Activated CD4-positive, alpha-beta T cell treated with anti-CD3 and anti-CD28 coated beads, Interleukin-2, amount 10 ng/mL, durations not matched to agents 7 days and 5 days (primary cell): ENCODE measurements around the gene GRIK4. TPM values are rescaled to one million over a fixed set of nuclear protein-coding genes. Genes with fewer than 3 reads are reported as not detected.

Experiments
- CTCF ChIA-PET: fragments of 350-600 bp; sonication (Branson Sonifier 250); formaldehyde crosslinking; loops from one replicate; lab custom pipeline; 2021; ENCODE audit warnings: antibody characterized with exemption; lab: Charles Lee
- POLR2A ChIA-PET: fragments of 350-600 bp; sonication (Branson Sonifier 250); formaldehyde crosslinking; loops from one replicate; lab custom pipeline; 2021; ENCODE audit warnings: antibody characterized with exemption; lab: Charles Lee
- DNase-seq: peaks from one replicate; pipeline ENCODE4 v3.0.0-alpha.2; 2020
- H3K27ac Mint-ChIP-seq: one replicate; pipeline ENCODE4 v1.8.0; 2021; ENCODE audit warnings: mild to moderate bottlenecking, moderate library complexity, mixed read lengths
- H3K27me3 Mint-ChIP-seq: one replicate; pipeline ENCODE4 v1.8.0; 2021; ENCODE audit warnings: mixed read lengths
- H3K36me3 Mint-ChIP-seq: one replicate; pipeline ENCODE4 v1.8.0; 2021; ENCODE audit warnings: low read depth, mixed read lengths
- H3K4me1 Mint-ChIP-seq: one replicate; pipeline ENCODE4 v1.8.0; 2021; ENCODE audit warnings: mixed read lengths
- H3K4me3 Mint-ChIP-seq: one replicate; pipeline ENCODE4 v1.8.0; 2021; ENCODE audit warnings: mild to moderate bottlenecking, moderate library complexity, mixed read lengths
- H3K9me3 Mint-ChIP-seq: one replicate; pipeline ENCODE4 v1.8.0; 2021; ENCODE audit warnings: mixed read lengths
- total RNA-seq, 2 experiments: library from RNA; stranded (reverse); gene quantifications; one replicate each; pipeline ENCODE4 v1.2.3, GENCODE V29; 2021

GRIK4 gene
- total RNA-seq, 2 experiments from 2014 or later, result not detected

DNA sequence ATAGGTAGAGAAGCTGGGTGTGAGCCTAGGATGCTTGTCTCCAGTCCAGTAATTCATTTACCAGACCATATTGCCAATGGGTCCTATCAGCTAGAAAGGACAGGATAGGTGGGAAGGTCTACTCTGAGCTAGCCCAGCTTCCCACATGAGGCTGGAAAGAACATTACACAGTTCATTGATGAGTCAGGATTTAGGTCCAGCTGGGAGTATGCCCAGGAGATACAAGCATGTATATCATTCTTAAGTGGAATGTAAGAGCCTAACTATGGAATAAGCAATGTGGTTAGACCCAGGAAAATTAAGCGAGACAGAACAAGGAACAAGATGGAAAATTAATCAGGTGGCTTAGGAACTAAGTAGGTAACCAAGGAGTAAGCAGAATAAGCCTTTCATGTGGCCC, 453.3 kb downstream of the GRIK4 start:
- H3K4me3 Mint-ChIP-seq, result no peak overlapping the region
- ChIA-PET CTCF (no interaction called here), POLR2A (no interaction called here)
- no peaks in the 10 kb centered on the region for H3K36me3 Mint-ChIP-seq
- no peak for DNase-seq
- no peaks in the 10 kb centered on the region for H3K4me1 Mint-ChIP-seq
- H3K27me3 Mint-ChIP-seq, result peaks cover 4% of the 10 kb centered on the region
- H3K9me3 Mint-ChIP-seq, result no peaks in the 10 kb centered on the region
- no peak overlapping the region for H3K27ac Mint-ChIP-seq

- no peak for DNase-seq
- CTCF ChIA-PET, result interaction anchor here (1.0 to 1.1 kb wide), 2 partner anchors 9 to 12 kb away, joined by 3 read pairs; no protein-coding TSS in a partner anchor
- no peaks in the 10 kb centered on the region for H3K9me3 Mint-ChIP-seq
- no peak overlapping the region for H3K27ac Mint-ChIP-seq
- H3K36me3 Mint-ChIP-seq, result no peaks in the 10 kb centered on the region
- POLR2A ChIA-PET, result no interaction called here
- no peaks in the 10 kb centered on the region for H3K4me1 Mint-ChIP-seq
- H3K4me3 Mint-ChIP-seq, result no peak overlapping the region
- H3K27me3 Mint-ChIP-seq, result peaks cover 4% of the 10 kb centered on the region
Observed at GRCh38 chr11:120966840-120967239, 455.3 kb downstream of the GRIK4 start.

DNA sequence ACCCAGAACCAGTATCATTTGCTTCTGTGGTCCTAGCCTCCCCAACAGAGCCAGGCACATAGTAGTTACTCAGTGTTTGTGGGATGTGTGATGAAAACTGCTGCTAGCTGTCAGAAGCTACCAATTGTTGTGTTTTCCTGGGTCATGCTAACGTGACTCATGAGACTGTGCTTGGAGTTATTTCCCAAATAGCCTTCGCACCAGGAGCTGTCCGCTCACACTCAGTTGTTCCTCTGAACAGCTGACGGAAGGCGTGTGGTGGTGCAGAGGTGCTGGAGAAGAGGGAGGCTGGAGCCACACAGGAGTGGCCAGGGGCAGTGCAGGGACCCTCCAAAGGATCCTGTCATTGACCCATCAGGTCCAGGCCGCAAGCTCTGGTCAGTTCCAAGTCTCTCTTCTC, 458.4 kb downstream of the GRIK4 start:
- no peak overlapping the region for H3K4me3 Mint-ChIP-seq
- no peaks in the 10 kb centered on the region for H3K36me3 Mint-ChIP-seq
- no peaks in the 10 kb centered on the region for H3K4me1 Mint-ChIP-seq
- H3K27me3 Mint-ChIP-seq, result peaks cover 4% of the 10 kb centered on the region
- CTCF ChIA-PET, result no interaction called here
- DNase-seq, result no peak
- POLR2A ChIA-PET, result no interaction called here
- H3K27ac Mint-ChIP-seq, result no peak overlapping the region
- H3K9me3 Mint-ChIP-seq, result no peaks in the 10 kb centered on the region

DNA sequence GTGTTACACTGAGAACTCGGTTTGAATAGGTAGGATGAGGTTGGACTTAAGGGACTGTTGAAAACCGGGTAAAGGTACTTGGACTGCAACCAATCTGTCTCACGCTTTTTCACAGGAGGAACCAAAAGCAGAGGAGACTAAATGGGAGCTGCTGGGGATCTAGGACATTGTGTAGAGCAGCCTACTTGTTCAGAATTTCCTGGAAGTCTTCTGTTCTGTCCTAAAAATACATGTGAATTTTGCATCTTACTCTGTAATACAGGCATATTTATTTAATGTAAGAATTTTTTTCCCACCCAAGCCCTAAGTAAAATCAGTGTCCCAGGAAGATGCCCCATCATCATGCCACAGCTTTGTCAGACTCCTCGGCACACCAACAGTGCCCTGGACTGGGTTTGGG, 460.3 kb downstream of the GRIK4 start:
- CTCF ChIA-PET, result interaction anchor here (0.5 kb wide), 2 partner anchors 29 to 405 kb away, joined by 3 read pairs; no protein-coding TSS in a partner anchor
- POLR2A ChIA-PET, result no interaction called here
- Mint-ChIP-seq H3K4me1 (no peaks in the 10 kb centered on the region), H3K4me3 (no peak overlapping the region), H3K27me3 (peaks cover 5% of the 10 kb centered on the region), H3K36me3 (no peaks in the 10 kb centered on the region), H3K27ac (no peak overlapping the region), H3K9me3 (no peaks in the 10 kb centered on the region)
- DNase-seq, result no peak

DNA sequence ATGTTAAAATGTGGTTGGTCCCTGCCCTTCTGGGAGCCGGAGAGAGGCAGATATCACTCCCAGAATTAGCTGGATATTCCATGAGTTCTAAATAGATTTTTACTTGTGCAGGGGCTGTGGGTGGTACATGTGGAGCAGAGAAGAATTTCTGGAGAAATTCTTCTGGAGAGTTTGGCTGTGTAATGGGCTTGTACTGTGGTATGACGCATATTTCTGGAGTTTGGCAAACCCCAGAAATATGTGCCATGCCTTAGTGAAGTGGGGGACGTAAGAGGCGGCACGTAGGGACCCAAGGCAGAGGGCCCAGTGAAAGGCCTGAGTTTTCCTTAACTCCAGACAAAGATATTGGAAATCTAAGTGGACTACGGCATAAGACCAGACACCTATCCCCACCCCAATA, 461.1 kb downstream of the GRIK4 start:
- H3K27me3 Mint-ChIP-seq, result peaks cover 5% of the 10 kb centered on the region

GRCh38 chr11:120973501-120973900, 462.0 kb downstream of the GRIK4 start:
- ChIA-PET CTCF (no interaction called here), POLR2A (no interaction called here)
- H3K27me3 Mint-ChIP-seq, result peaks cover 12% of the 10 kb centered on the region
- no peaks in the 10 kb centered on the region for H3K36me3 Mint-ChIP-seq
- no peak for DNase-seq
- H3K4me1 Mint-ChIP-seq, result no peaks in the 10 kb centered on the region
- no peaks in the 10 kb centered on the region for H3K9me3 Mint-ChIP-seq
- H3K4me3 Mint-ChIP-seq, result no peak overlapping the region
- H3K27ac Mint-ChIP-seq, result no peak overlapping the region

More for the DNA sequence above, 461.1 kb downstream of the GRIK4 start:
- H3K9me3 Mint-ChIP-seq, result no peaks in the 10 kb centered on the region
- ChIA-PET POLR2A (no interaction called here), CTCF (no interaction called here)
- H3K36me3 Mint-ChIP-seq, result no peaks in the 10 kb centered on the region
- no peak for DNase-seq
- no peak overlapping the region for H3K27ac Mint-ChIP-seq
- H3K4me1 Mint-ChIP-seq, result no peaks in the 10 kb centered on the region
- H3K4me3 Mint-ChIP-seq, result no peak overlapping the region

- Mint-ChIP-seq H3K27me3 (peaks cover 17% of the 10 kb centered on the region), H3K27ac (no peak overlapping the region), H3K4me1 (no peaks in the 10 kb centered on the region), H3K36me3 (no peaks in the 10 kb centered on the region), H3K9me3 (no peaks in the 10 kb centered on the region), H3K4me3 (no peak overlapping the region)
- no peak for DNase-seq
- ChIA-PET CTCF (no interaction called here), POLR2A (no interaction called here)
Observed at GRCh38 chr11:120974466-120974865, 462.9 kb downstream of the GRIK4 start.

DNA sequence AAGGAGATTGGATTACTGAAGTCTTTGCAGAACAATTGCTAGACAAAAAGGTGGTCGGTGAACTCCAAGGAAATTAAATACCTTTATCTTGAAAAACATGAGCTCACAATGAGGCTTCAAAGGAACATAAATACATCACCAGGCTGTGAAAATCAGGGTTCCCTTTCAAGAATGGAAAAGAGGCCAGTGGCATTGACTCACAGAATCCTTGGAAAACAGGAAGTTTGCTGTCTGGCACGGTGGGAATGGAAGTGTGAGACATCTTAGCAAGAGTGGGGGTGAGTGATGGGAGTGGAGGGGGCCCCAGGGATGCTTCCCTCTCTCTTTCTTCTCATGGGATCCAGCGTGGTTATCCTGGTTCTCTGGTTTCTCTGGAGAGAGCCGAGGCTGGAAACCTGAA, 463.4 kb downstream of the GRIK4 start:
- Mint-ChIP-seq H3K27me3 (peaks cover 20% of the 10 kb centered on the region), H3K36me3 (no peaks in the 10 kb centered on the region), H3K4me1 (no peaks in the 10 kb centered on the region), H3K4me3 (no peak overlapping the region), H3K27ac (no peak overlapping the region), H3K9me3 (no peaks in the 10 kb centered on the region)
- POLR2A ChIA-PET, result no interaction called here
- CTCF ChIA-PET, result no interaction called here
- no peak for DNase-seq

GRCh38 chr11:120977266-120978137, 466.0 kb downstream of the GRIK4 start:
- no peak overlapping the region for H3K27ac Mint-ChIP-seq
- no peaks in the 10 kb centered on the region for H3K9me3 Mint-ChIP-seq
- no peak overlapping the region for H3K4me3 Mint-ChIP-seq
- H3K36me3 Mint-ChIP-seq, result no peaks in the 10 kb centered on the region
- H3K27me3 Mint-ChIP-seq, result peaks cover 33% of the 10 kb centered on the region
- H3K4me1 Mint-ChIP-seq, result no peaks in the 10 kb centered on the region
- ChIA-PET POLR2A (no interaction called here), CTCF (interaction anchor here (0.7 kb wide), 1 partner anchor 22 kb away, joined by 3 read pairs; no protein-coding TSS in a partner anchor)
- no peak for DNase-seq

DNA sequence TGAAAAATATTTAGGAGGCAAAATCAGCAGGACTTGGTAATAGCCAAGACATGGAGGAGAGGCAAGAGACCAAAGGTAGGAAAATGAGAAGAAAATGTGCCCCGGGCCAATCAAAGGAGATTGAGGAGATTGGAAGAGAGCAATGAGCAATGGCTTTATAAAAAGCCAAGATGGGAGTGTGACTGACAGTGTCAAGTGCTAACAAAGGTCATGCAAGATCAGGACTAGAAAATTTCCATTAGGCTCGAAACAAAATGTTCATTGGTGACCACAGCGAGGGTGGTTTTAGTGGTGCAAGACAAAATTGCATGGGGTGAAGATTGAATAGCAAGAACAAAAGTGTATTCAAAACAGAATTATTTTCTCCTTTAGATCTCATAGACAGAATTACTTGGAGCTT, 467.2 kb downstream of the GRIK4 start:
- POLR2A ChIA-PET, result no interaction called here
- no peaks in the 10 kb centered on the region for H3K9me3 Mint-ChIP-seq
- peaks cover 42% of the 10 kb centered on the region for H3K27me3 Mint-ChIP-seq
- no peak overlapping the region for H3K27ac Mint-ChIP-seq
- H3K4me1 Mint-ChIP-seq, result no peaks in the 10 kb centered on the region
- DNase-seq, result no peak
- CTCF ChIA-PET, result interaction anchor here (0.5 to 0.7 kb wide), 2 partner anchors 23 to 114 kb away, joined by 3 read pairs; no protein-coding TSS in a partner anchor
- no peak overlapping the region for H3K4me3 Mint-ChIP-seq
- no peaks in the 10 kb centered on the region for H3K36me3 Mint-ChIP-seq

DNA sequence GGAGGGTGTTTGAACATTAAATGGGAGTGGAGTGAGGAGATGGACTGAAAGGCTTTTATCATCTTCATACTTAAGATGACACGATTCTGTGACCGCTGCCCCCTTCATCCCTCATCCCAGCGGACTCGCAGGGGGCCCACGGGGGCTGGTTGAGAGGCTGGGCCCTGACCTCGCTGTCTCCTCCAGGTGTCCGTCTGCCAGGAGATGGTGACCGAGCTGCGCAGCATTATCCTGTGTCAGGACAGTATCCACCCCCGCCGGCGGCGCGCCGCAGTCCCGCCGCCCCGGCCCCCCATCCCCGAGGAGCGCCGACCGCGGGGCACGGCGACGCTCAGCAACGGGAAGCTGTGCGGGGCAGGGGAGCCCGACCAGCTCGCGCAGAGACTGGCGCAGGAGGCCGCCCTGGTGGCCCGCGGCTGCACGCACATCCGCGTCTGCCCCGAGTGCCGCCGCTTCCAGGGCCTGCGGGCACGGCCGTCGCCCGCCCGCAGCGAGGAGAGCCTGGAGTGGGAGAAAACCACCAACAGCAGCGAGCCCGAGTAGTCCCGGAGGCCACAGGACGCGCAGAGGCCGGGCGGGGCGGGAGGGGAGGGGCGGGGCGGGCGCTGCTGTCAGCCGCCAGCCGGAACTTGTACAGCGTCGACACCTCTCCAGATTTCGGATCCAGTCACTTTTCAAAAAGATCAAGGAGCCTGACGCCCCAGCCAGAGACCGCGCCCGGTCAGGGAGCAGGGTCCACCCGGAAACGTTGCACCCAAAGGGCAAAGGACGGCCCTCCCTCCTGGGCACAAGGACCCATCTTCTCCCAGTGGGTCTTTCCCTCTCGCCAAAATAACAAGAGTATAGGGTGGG, 474.4 kb downstream of the GRIK4 start:
- Mint-ChIP-seq H3K36me3 (no peaks in the 10 kb centered on the region), H3K9me3 (no peaks in the 10 kb centered on the region), H3K4me1 (peaks cover 10% of the 10 kb centered on the region), H3K4me3 (peak overlapping the region; percentile 57), H3K27me3 (peaks cover 45% of the 10 kb centered on the region), H3K27ac (no peak overlapping the region)
- ChIA-PET POLR2A (interaction anchor here (0.7 kb wide), 1 partner anchor 23 kb away, joined by 3 read pairs; no protein-coding TSS in a partner anchor), CTCF (no interaction called here)
- peak; percentile 39 for DNase-seq

DNA sequence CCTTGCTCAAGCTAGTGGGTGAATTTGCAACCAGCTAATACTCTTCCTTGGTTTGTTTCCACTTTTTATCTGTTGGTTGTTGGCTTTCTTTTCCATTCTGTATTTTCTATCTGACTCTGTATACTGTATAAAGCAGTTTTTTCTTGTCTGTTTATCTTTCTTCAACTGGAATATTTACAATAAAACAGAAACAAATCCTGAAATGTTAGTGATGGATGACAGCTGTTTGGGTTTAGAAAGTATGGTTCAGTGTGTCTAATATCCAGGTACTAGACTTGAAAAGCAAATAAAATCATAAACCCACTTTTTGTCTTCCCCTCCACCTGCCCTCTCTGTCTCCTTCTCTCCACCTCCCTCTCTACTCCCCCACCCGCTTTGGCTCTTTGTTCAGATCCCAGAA, 477.1 kb downstream of the GRIK4 start:
- peaks cover 10% of the 10 kb centered on the region for H3K4me1 Mint-ChIP-seq
- no peaks in the 10 kb centered on the region for H3K9me3 Mint-ChIP-seq
- DNase-seq, result no peak
- peaks cover 34% of the 10 kb centered on the region for H3K27me3 Mint-ChIP-seq
- no peak overlapping the region for H3K4me3 Mint-ChIP-seq
- ChIA-PET CTCF (no interaction called here), POLR2A (no interaction called here)
- H3K27ac Mint-ChIP-seq, result no peak overlapping the region
- no peaks in the 10 kb centered on the region for H3K36me3 Mint-ChIP-seq
